HEK293 (cell line): ENCODE data around the gene CCDC175.

ENCODE experiments used
- BCL11A ChIP-seq: fragments of 450-650 bp; formaldehyde crosslinking; IDR thresholded peaks from 2 replicates; pipeline ENCODE4 v1.5.1; 2016; ENCODE audit warnings: low read depth, missing biosample characterization, missing genetic modification characterization
- MYNN ChIP-seq: fragments of 450-650 bp; formaldehyde crosslinking; IDR thresholded peaks from 2 replicates; pipeline ENCODE4 v1.5.1; 2016; ENCODE audit warnings: missing biosample characterization, missing genetic modification characterization, borderline replicate concordance
- PRDM1 ChIP-seq: fragments of 450-650 bp; formaldehyde crosslinking; IDR thresholded peaks from 2 replicates; pipeline ENCODE4; 2016; ENCODE audit warnings: missing biosample characterization, missing genetic modification characterization
- SETDB1 ChIP-seq: IDR thresholded peaks from one replicate; pipeline ENCODE4 v1.6.1; 2017; ENCODE audit warnings: mild to moderate bottlenecking, low read length, moderate library complexity, mixed read lengths; ENCODE audit not compliant: insufficient read length
- YY1 ChIP-seq: fragments of 450-650 bp; formaldehyde crosslinking; IDR thresholded peaks from 2 replicates; pipeline ENCODE4 v1.5.1; 2018; ENCODE audit warnings: missing biosample characterization, missing genetic modification characterization
- ZBTB17 ChIP-seq: fragments of 450-650 bp; formaldehyde crosslinking; IDR thresholded peaks from 2 replicates; pipeline ENCODE4 v1.5.1; 2016; ENCODE audit warnings: missing biosample characterization, missing genetic modification characterization
- ZBTB8A ChIP-seq: fragments of 450-650 bp; formaldehyde crosslinking; IDR thresholded peaks from 2 replicates; pipeline ENCODE4 v1.5.1; 2016; ENCODE audit warnings: missing biosample characterization, missing genetic modification characterization
- ZIC2 ChIP-seq: fragments of 450-650 bp; formaldehyde crosslinking; IDR thresholded peaks from 2 replicates; pipeline ENCODE4 v1.5.1; 2016; ENCODE audit warnings: missing biosample characterization, missing genetic modification characterization
- ZNF112 ChIP-seq: fragments of 450-650 bp; formaldehyde crosslinking; IDR thresholded peaks from 2 replicates; pipeline ENCODE4 v1.5.0; 2017; ENCODE audit warnings: missing biosample characterization, missing genetic modification characterization
- ZNF133 ChIP-seq: fragments of 450-650 bp; formaldehyde crosslinking; IDR thresholded peaks from 2 replicates; pipeline ENCODE4 v1.5.1; 2016; ENCODE audit warnings: missing biosample characterization, missing genetic modification characterization
- ZNF169 ChIP-seq: fragments of 450-650 bp; formaldehyde crosslinking; IDR thresholded peaks from 2 replicates; pipeline ENCODE4 v1.5.1; 2016; ENCODE audit warnings: missing biosample characterization, missing genetic modification characterization
- ZNF174 ChIP-seq: fragments of 450-650 bp; formaldehyde crosslinking; IDR thresholded peaks from 2 replicates; pipeline ENCODE4 v1.5.0; 2017; ENCODE audit warnings: missing biosample characterization, mild to moderate bottlenecking, missing genetic modification characterization
- ZNF221 ChIP-seq: fragments of 450-650 bp; formaldehyde crosslinking; IDR thresholded peaks from 2 replicates; pipeline ENCODE4 v1.5.1; 2017; ENCODE audit warnings: missing biosample characterization, missing genetic modification characterization, borderline replicate concordance
- ZNF223 ChIP-seq: fragments of 450-650 bp; formaldehyde crosslinking; IDR thresholded peaks from 2 replicates; pipeline ENCODE4 v1.5.1; 2016; ENCODE audit warnings: missing biosample characterization, missing genetic modification characterization
- ZNF23 ChIP-seq: fragments of 450-650 bp; formaldehyde crosslinking; IDR thresholded peaks from 2 replicates; pipeline ENCODE4 v1.5.1; 2016; ENCODE audit warnings: missing biosample characterization, missing genetic modification characterization, borderline replicate concordance
- ZNF354C ChIP-seq: fragments of 450-650 bp; formaldehyde crosslinking; IDR thresholded peaks from 2 replicates; pipeline ENCODE4 v1.5.1; 2016; ENCODE audit warnings: missing biosample characterization, missing genetic modification characterization, low read depth, borderline replicate concordance
- ZNF362 ChIP-seq: fragments of 450-650 bp; formaldehyde crosslinking; IDR thresholded peaks from 2 replicates; pipeline ENCODE4 v1.5.1; 2016; ENCODE audit warnings: missing biosample characterization, missing genetic modification characterization
- ZNF521 ChIP-seq: fragments of 450-650 bp; formaldehyde crosslinking; IDR thresholded peaks from 2 replicates; pipeline ENCODE4 v1.5.1; 2017; ENCODE audit warnings: missing biosample characterization, mild to moderate bottlenecking, missing genetic modification characterization
- ZNF561 ChIP-seq: fragments of 450-650 bp; IDR thresholded peaks from 2 replicates; pipeline ENCODE4 v1.5.1; 2018; ENCODE audit warnings: missing biosample characterization, missing genetic modification characterization, borderline replicate concordance
- ZNF600 ChIP-seq: fragments of 450-650 bp; formaldehyde crosslinking; IDR thresholded peaks from 2 replicates; pipeline ENCODE4 v1.5.1; 2016; ENCODE audit warnings: missing biosample characterization, missing genetic modification characterization
- ZNF664 ChIP-seq: fragments of 450-650 bp; formaldehyde crosslinking; IDR thresholded peaks from 2 replicates; pipeline ENCODE4 v1.5.1; 2016; ENCODE audit warnings: missing biosample characterization, missing genetic modification characterization
- ZNF707 ChIP-seq: fragments of 450-650 bp; formaldehyde crosslinking; IDR thresholded peaks from 2 replicates; pipeline ENCODE4 v1.5.1; 2016; ENCODE audit warnings: missing biosample characterization, missing genetic modification characterization
- ZNF76 ChIP-seq: fragments of 450-650 bp; formaldehyde crosslinking; IDR thresholded peaks from 2 replicates; pipeline ENCODE4; 2016; ENCODE audit warnings: low read depth, missing biosample characterization, missing genetic modification characterization, borderline replicate concordance
- ZNF830 ChIP-seq: fragments of 450-650 bp; IDR thresholded peaks from 2 replicates; pipeline ENCODE4 v1.5.0; 2018; ENCODE audit warnings: missing biosample characterization, missing genetic modification characterization, low read depth, mild to moderate bottlenecking, moderate library complexity
- ZNF837 ChIP-seq: fragments of 450-650 bp; formaldehyde crosslinking; IDR thresholded peaks from 2 replicates; pipeline ENCODE4 v1.5.1; 2016; ENCODE audit warnings: missing biosample characterization, missing genetic modification characterization
- TF ChIP-seq, protein P1 (sequence below): sonication (generic); formaldehyde crosslinking; IDR thresholded peaks from 2 replicates; pipeline ENCODE4 v1.8.1; 2022; ENCODE audit warnings: mild to moderate bottlenecking, moderate library complexity, missing genetic modification reagents
- TF ChIP-seq, protein P2 (sequence below): fragments of 450-650 bp; formaldehyde crosslinking; IDR thresholded peaks from 2 replicates; pipeline ENCODE4 v1.5.1; 2017; ENCODE audit warnings: missing biosample characterization, mild to moderate bottlenecking, missing genetic modification characterization, moderate library complexity
- TF ChIP-seq, protein P3 (sequence below): IDR thresholded peaks from 2 replicates; pipeline ENCODE4 v1.6.1; 2011; ENCODE audit warnings: mild to moderate bottlenecking, low read depth, low read length, borderline replicate concordance
- TF ChIP-seq, protein P4 (sequence below): fragments of 450-650 bp; formaldehyde crosslinking; IDR thresholded peaks from 2 replicates; pipeline ENCODE4 v1.5.1; 2016; ENCODE audit warnings: missing biosample characterization, missing genetic modification characterization
- TF ChIP-seq, protein P5 (sequence below): fragments of 450-650 bp; formaldehyde crosslinking; IDR thresholded peaks from 2 replicates; pipeline ENCODE4 v1.5.1; 2016; ENCODE audit warnings: missing biosample characterization, missing genetic modification characterization

Gene CCDC175

GRCh38 chr14:59483819-59484638, 92.6 kb downstream of the CCDC175 start, which contains the start of the genes JKAMP and L3HYPDH (continued):
- TF ChIP-seq ZNF174 (tag by site-specific recombination) (no peak), ZBTB8A (tag by site-specific recombination) (peak; percentile 65), ZIC2 (tag by site-specific recombination) (peak; percentile 72), ZNF112 (no peak), YY1 (peak; percentile 59; the same call in 1 of the 2 replicates), ZNF354C (tag by site-specific recombination) (no peak), ZNF521 (no peak), ZNF600 (tag by site-specific recombination) (peak; percentile 90), ZNF221 (tag by site-specific recombination) (no peak), PRDM1 (tag by site-specific recombination) (no peak), BCL11A (tag by site-specific recombination) (no peak), MYNN (tag by site-specific recombination) (no peak), ZNF362 (tag by site-specific recombination) (no peak), ZNF23 (tag by site-specific recombination) (no peak), SETDB1 (peak; percentile 30), ZNF664 (no peak), ZNF169 (tag by site-specific recombination) (no peak), ZNF837 (tag by site-specific recombination) (no peak), ZNF76 (tag by site-specific recombination) (peak; percentile 72), ZNF223 (tag by site-specific recombination) (peak; percentile 46; the same call in 1 of the 2 replicates), ZNF830 (no peak), ZNF561 (tag by site-specific recombination) (no peak), ZBTB17 (tag by site-specific recombination) (peak; percentile 77), ZNF707 (tag by site-specific recombination) (no peak), ZNF133 (tag by site-specific recombination) (0 out of 2 replicates have a peak, but pooled peaks have one; percentile 21)
- TF ChIP-seq, protein P1, sequence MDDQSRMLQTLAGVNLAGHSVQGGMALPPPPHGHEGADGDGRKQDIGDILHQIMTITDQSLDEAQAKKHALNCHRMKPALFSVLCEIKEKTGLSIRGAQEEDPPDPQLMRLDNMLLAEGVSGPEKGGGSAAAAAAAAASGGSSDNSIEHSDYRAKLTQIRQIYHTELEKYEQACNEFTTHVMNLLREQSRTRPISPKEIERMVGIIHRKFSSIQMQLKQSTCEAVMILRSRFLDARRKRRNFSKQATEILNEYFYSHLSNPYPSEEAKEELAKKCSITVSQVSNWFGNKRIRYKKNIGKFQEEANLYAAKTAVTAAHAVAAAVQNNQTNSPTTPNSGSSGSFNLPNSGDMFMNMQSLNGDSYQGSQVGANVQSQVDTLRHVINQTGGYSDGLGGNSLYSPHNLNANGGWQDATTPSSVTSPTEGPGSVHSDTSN (CRISPR knock-in tag), result peak; percentile 83
- TF ChIP-seq, protein P2, sequence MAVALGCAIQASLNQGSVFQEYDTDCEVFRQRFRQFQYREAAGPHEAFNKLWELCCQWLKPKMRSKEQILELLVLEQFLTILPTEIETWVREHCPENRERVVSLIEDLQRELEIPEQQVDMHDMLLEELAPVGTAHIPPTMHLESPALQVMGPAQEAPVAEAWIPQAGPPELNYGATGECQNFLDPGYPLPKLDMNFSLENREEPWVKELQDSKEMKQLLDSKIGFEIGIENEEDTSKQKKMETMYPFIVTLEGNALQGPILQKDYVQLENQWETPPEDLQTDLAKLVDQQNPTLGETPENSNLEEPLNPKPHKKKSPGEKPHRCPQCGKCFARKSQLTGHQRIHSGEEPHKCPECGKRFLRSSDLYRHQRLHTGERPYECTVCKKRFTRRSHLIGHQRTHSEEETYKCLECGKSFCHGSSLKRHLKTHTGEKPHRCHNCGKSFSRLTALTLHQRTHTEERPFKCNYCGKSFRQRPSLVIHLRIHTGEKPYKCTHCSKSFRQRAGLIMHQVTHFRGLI (tag by site-specific recombination), result peak; percentile 45; the same call in 1 of the 2 replicates
- TF ChIP-seq, protein P3, sequence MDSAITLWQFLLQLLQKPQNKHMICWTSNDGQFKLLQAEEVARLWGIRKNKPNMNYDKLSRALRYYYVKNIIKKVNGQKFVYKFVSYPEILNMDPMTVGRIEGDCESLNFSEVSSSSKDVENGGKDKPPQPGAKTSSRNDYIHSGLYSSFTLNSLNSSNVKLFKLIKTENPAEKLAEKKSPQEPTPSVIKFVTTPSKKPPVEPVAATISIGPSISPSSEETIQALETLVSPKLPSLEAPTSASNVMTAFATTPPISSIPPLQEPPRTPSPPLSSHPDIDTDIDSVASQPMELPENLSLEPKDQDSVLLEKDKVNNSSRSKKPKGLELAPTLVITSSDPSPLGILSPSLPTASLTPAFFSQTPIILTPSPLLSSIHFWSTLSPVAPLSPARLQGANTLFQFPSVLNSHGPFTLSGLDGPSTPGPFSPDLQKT, result no peak
- TF ChIP-seq, protein P4, sequence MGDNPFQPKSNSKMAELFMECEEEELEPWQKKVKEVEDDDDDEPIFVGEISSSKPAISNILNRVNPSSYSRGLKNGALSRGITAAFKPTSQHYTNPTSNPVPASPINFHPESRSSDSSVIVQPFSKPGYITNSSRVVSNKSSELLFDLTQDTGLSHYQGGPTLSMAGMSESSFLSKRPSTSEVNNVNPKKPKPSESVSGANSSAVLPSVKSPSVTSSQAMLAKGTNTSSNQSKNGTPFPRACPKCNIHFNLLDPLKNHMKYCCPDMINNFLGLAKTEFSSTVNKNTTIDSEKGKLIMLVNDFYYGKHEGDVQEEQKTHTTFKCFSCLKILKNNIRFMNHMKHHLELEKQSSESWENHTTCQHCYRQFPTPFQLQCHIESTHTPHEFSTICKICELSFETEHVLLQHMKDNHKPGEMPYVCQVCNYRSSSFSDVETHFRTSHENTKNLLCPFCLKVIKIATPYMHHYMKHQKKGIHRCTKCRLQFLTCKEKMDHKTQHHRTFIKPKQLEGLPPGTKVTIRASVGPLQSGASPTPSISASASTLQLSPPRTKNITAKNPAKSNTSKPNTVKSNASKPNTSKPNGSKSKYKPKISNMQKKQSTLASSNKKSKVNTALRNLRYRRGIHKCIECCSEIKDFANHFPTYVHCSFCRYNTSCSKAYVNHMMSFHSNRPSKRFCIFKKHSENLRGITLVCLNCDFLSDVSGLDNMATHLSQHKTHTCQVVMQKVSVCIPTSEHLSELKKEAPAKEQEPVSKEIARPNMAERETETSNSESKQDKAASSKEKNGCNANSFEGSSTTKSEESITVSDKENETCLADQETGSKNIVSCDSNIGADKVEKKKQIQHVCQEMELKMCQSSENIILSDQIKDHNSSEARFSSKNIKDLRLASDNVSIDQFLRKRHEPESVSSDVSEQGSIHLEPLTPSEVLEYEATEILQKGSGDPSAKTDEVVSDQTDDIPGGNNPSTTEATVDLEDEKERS (tag by site-specific recombination), result no peak
- TF ChIP-seq, protein P5, sequence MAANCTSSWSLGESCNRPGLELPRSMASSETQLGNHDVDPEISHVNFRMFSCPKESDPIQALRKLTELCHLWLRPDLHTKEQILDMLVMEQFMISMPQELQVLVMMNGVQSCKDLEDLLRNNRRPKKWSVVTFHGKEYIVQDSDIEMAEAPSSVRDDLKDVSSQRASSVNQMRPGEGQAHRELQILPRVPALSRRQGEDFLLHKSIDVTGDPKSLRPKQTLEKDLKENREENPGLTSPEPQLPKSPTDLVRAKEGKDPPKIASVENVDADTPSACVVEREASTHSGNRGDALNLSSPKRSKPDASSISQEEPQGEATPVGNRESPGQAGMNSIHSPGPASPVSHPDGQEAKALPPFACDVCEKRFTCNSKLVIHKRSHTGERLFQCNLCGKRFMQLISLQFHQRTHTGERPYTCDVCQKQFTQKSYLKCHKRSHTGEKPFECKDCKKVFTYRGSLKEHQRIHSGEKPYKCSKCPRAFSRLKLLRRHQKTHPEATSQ (tag by site-specific recombination), result peak; percentile 75
